ENCODE data around the gene PLD4.
"Not testable (repeated sequence)": the region's sequence is repeated elsewhere in the genome, so short reads cannot be mapped to it uniquely, and the experiment has no call there.

PLD4 gene

DNA sequence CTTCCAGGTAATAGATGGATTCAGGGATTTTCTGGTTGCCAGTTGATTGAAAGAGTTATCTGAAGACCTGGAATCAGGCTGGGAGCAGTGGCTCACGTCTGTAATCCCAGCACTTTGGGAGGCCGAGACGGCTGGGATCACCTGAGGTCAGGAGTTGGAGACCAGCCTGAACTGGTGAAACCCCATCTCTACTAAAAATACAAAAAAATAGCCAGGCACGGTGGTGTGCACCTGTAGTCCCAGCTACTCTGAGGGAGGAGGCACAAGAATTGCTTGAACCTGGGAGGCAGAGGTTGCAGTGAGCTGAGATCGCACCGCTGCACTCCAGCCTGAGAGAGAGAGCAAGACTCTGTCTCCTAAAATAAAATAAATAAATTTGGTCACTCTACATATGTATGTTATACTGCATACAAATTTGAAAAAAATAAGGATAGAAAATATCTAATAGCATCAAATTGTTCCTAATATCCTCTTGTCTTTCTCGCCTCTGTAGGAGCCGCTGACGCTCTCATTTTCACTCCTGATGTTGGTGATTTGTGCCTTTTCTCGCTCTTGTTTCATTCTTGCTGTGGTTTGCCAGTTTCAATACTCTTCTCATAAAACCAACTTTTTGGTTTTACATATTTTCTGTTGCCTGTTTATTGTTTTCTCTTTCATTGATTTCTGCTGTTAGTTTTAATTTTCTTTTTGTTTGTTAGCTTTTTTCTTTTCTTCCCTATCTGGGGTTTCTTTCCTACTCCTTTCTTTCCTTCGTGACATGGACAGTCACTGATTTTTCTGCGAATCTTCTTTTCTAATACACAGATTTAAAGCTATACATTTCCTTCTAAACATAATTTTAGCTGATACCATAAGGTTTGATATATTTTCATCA, 23.8 kb upstream of the PLD4 start:
- no peak for DNase-seq

DNA sequence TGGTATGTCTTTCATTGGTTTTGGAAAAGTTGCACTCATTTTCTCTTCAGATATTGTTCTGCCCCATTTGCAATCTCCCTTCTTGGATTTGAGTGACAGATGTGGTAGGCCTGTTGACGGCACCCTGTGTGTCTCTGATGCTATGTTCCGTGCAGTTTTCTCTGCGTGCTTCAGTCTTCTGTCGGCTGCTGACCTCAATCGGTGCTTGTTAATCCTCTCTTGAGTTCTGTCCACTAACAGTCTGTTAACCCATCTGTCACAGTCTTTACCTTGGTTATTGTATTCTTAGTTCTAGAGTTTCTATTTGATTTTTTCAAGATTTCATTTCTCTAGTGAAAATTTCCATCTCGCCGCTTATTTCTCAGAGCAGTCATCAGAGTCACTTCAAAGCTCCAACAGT, 20.7 kb upstream of the PLD4 start:
- DNase-seq, result no peak

DNA sequence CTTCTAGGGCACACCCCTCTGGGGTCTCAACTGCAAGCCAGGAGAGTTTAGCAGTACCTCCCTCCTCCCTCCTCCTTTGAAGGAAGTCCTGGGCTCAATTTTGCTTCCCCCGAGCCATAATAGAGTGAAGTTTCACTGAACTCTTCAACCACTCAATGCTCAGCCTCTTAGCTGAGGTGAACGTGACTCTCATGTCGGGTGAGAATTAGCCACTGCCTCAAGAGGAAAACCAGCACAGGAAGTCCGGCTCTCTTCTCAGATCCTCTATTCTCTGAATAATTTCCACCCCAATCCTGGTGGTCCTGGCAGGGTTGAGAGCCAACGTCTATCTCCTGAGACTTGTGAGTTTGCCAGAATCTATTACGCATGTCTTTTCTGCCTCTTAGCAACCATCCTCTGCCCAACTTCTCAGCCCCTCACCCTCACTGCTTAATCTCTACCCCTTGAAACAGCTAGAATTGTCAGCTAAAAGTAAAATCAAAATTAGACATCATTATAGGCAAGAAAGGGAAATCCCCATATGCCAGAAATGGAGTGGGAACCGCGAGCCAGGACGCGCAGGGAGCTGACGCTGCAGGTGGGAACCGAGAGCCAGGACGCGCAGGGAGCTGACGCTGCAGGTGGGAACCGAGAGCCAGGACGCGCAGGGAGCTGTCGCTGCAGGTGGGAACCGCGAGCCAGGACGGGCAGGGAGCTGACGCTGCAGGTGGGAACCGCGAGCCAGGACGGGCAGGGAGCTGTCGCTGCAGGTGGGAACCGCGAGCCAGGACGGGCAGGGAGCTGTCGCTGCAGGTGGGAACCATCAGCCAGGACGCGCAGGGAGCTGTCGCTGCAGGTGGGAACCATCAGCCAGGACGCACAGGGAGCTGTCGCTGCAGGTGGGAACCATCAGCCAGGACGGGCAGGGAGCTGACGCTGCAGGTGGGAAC, 19.8 kb upstream of the PLD4 start:
- DNase-seq, result not testable (repeated sequence)

DNA sequence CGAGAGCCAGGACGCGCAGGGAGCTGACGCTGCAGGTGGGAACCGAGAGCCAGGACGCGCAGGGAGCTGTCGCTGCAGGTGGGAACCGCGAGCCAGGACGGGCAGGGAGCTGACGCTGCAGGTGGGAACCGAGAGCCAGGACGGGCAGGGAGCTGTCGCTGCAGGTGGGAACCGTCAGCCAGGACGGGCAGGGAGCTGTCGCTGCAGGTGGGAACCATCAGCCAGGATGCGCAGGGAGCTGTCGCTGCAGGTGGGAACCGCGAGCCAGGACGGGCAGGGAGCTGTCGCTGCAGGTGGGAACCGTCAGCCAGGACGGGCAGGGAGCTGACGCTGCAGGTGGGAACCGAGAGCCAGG, 19.1 kb upstream of the PLD4 start:
- DNase-seq, result not testable (repeated sequence)

DNA sequence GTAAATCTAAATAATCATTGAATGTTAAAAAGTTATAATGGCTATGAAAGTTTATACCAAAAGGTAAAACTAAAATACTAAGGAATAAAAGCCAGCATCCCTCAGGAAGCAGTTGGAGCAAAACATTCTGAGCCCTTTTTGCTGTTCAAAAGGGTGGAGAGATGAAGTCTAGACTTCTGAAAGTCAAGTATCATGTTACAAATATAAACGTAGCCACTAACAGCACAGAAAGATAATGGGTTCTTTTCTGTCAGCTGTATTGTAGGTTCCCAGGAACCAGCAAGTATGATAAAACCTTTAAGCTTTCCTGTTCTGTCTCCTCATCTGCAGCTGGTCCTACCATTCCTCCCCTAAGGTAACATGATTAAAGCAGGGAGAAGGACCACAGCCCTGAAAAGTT, 16.4 kb upstream of the PLD4 start:
- DNase-seq, result no peak

DNA sequence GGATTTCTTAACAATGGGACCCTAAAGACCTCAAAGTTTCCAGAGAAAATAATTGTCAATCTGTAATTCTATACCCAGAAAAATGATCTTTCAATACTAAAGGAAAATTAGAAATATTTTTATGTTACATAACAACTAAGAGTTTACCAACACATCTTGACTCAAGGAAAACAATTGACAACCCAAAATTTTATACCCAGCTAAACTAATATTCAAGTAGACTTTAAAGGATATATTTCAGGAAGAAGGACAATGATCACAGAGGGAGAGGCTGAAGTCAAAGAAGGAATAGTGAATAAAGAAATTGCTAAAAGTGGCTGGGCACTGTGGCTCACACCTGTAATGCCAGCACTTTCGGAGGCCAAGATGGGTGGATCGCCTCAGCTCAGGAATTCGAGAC, 12.6 kb upstream of the PLD4 start:
- no peak for DNase-seq

DNA sequence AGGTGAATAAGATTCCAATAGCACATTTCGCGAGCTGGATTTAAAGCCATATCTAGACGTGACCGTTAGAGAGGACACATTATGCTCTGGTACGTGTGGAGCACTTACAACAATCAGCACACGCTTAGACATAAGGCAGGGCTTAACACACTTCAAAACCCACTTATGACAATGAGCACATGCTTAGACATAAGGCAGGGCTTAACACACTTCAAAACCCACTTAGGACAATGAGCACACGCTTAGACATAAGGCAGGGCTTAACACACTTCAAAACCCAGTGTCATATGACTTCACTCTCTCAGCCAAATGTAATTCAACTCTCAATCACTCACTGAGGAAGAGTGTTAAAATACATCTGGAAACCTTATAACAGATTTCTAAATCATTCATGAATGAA, 11.2 kb upstream of the PLD4 start:
- DNase-seq, result no peak

DNA sequence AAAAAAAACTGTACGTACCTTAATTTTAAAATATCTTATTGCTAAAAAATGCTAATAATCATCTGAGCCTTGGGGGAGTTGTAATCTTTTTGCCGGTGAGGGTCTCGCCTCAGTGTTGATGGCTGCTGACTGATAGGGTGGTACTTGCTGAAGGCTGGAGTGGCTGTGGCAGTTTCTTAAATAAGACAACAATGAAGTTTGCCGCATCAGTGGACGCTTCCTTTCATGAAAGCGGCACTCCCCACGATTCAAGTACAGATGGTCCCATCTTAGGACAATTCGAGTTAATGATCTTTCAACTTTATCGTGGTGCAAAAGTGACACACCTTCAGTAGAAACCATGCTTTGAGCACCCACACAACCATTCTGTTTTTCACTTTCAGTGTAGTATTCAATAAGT, 7.6 kb upstream of the PLD4 start:
- DNase-seq, result no peak

DNA sequence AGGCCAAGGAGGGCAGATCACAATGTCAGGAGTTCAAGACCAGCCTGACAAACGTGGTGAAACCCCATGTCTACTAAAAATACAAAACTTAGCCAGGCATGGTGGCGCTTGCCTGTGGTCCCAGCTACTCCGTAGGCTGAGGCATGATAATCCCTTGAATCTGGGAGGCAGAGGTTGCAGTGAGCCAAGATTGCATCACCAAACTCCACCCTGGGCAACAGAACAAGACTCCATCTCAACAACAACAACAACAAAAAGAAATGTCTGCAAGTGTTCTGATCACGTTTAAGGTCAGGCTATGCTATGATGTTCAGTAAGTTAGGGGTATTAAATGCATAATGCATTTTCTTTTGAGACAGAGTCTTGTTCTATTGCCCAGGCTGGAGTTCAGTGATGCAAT, 6.7 kb upstream of the PLD4 start:
- no peak for DNase-seq

DNA sequence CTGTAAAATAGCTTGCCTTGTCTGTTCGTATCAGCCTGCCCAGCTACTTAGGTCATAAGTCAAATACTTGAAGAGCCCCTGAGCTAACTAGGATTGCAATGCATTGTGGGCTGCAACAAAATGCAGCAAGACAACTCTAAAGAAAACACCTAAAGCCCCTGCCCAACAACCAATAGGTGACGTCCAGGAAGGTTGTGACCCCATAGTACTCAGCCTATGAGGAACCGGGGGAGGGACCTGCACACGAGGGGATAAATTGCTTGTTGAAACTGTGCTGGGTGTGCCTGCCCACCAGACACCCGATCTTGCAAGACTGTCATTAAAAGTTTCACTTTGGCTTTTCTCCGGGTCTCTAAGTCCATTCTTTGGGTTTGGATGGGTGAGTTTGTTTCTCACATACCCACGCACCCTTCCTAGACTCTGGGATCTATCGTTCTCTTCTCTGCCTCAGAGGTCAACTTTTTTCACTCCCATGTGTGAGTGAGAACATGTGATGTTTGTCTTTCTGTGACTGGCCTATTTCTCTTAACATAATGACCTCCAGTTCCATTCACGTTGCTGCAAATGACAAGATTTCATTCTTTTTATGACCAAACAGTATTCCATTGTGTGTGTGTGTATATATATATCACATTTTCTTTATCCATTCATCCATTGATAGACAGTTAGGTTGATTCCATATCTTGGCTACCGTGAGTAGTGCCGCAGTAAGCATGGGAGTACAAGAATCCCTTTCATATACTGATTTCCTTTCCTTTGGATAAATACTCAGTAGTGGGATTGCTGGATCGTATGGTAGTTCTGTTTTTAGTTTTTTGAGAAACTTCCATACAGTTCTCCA, 5.3 kb upstream of the PLD4 start:
- DNase-seq, result not testable (repeated sequence)

DNA sequence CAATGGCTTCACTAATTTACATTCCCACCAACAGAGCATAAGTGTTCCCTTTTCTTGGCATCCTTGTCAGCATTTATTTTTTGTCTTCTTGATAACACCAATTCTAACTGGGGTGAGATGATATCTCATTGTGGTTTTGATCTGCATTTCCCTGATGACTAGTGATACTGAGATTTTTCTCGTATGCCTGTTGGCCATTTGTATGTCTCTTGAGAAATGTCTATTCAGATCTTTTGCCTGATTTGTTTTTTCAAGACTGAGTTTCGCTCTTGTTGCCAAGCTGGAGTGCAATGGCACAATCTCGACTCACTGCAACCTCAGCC, 4.7 kb upstream of the PLD4 start:
- DNase-seq, result no peak

DNA sequence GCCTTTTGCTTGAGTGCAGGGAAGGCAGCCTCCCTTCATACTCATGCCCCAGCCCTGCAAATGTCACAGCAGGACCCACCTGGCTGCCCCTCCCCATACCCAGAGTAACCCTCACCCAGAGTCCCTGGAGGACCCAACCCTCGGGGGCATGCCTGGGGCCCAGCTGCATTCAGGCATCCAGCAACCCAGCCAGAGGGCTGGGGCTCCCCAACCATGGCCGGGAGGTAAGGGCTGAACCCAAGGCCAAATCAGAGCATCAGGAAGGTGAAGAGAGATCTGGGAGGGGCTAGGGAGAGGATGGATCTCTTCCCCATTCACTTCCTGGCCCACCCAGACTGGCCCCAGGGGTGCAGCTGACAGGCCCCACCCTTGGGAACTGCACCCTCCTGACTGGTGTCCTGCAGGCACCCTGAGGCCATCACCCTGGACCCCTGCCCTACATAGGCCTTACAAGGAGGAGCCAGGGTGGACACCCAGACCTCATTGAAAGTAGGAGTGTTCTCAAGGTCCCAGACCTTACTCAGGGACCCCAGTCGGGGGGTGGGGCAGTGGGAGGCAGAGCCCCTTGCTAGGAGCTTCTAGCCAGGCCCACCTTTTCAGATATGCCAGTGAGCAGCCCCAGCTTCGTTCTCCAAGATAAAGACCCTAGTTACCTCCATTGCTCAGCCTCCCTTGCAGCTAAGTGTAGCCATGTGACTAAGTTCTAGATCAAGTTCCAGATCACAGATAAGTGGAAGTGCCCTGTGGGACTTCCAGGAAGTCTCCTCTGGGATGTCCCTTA, 849 bp upstream of the PLD4 start:
- no peak for DNase-seq

DNA sequence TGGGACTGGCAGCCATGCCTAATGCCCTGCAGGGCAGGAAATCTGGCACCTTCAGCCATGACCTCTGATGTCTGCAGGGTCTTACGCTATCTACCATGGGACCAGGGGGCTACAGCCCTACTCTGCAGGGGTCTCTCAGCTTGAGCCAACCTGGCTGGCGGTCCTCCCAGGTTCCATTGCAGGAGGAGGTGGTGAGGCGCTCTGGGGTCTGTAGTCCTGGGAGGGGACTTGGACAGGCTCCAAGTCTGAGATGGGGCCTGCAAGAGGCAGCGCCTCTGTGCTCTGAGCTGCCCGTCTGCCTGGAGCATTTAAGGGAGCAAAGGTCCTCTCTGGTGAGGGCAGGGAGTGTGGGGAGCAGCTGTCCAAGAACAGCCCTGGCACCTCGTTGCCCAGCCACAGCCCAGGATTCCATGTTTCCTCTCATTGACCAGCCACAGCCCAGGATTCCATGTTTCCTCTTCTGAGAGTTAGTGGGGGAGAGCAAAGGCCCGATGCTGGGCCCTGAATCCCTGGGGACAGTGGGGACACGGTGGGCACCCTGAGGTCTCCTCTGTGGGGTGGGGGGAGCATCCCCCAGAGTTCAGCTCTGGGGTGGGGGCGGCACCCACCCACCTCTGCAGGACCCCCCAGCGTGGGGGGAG, 655 bp downstream of the PLD4 start:
- no peak for DNase-seq

DNA sequence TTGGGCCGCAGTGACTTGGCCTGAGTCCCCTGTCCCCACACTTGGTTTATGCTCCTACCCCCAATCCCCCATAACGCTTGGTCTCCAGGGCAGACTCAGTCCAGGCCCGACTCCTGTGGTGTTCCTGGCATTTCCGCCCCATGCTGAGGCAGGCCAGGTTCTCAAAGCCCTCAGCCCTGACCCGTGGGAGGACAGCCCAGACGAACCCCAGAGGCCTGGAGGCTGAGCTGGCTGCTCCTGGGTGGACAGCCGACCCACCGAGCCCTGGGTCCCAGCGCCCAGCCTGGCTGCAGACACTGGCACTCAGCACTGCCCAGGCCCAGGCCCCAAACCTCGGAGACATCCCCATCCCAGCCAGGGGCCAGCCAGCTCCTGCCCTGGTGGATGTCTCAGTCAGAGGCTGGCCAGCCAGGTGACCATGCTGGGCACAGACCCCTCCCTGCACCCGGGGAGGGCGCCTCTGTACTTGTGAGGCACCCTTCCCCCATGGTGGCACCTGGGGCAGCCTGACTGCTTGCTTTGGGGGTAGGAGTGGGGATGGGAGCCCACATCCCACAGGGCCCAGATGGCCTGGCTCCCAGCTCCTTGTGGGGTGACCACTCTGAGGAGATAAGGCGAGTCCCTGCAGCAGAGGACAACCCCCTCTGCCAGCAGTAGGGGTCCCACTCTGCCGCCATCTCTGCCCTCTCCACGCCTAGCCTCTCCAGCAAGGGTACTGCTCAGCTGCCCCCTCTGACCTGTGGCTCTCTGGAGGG, 1.4 kb downstream of the PLD4 start:
- DNase-seq, result no peak

DNA sequence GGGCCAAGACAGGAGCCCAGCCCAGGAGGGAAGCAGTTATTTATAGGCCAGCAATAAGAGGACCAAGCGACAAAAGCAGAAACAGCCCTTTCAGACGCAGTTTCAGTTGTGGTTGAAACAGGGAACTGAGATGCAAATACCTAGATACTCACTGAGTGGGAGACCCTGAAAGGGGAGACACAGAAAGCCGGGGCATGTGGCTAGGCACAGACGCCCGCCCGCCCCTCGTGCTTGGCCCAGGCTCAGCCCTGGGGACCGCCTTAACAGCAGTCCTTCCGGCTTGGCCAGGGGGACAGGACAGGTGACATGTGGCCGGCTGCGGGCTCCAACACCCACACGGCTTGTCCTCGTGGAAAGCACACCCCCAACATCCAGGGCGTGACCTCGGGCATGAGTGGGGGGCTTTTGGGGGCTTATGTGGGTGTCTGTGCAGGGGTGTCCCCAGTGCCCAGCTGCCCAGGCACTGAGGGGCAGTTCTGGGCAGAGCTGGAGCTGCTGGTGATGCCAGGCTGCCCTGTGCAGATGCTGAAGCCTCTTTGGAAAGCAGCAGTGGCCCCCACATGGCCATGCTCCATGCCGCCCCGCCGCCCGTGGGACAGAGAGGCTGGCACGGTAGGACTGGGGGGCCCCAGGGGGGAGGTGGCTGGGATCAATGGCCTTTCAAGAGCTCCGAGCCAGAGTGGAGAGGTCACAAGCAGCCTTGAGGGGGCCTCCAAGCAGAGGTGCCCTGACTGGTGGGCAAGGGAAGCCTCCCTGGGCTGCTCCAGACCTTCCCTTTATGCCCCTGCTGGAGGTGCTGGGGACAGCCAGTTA, 2.1 kb downstream of the PLD4 start:
- no peak for DNase-seq

DNA sequence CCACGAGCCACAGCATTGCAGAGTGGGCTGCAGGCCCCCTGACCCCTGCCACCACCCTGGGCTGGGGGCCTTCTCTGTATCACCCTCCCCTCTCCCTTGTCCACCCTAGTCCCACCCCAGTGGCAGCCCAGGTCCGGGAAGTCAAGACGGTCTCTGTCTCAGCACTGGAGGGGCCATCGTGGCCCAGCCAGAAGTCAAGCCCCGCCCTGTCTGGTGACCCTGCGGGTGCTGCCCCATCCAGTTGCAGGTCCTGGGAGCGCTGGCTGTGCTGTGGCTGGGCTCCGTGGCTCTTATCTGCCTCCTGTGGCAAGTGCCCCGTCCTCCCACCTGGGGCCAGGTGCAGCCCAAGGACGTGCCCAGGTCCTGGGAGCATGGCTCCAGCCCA, 2.7 kb downstream of the PLD4 start:
- DNase-seq, result no peak

DNA sequence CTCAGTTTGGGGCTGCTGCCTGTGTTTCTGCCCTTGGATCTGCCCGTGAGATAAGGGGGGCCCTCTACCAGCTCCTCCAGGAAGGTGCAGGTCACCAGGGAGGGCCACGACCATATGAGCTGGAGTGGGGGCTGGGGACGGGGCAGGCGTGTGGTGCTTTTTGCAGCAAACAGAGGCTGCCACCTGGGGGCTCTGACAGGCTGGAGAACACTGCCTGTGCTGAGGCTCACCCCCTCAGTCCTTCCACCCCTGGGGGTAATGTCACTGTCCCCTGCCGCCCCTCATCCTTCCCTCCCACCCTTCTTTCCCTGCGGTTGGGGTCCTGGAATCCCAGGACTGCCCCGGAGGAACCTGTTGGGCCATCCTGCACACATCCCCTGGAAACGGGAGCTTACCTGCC, 3.2 kb downstream of the PLD4 start:
- DNase-seq, result no peak

DNA sequence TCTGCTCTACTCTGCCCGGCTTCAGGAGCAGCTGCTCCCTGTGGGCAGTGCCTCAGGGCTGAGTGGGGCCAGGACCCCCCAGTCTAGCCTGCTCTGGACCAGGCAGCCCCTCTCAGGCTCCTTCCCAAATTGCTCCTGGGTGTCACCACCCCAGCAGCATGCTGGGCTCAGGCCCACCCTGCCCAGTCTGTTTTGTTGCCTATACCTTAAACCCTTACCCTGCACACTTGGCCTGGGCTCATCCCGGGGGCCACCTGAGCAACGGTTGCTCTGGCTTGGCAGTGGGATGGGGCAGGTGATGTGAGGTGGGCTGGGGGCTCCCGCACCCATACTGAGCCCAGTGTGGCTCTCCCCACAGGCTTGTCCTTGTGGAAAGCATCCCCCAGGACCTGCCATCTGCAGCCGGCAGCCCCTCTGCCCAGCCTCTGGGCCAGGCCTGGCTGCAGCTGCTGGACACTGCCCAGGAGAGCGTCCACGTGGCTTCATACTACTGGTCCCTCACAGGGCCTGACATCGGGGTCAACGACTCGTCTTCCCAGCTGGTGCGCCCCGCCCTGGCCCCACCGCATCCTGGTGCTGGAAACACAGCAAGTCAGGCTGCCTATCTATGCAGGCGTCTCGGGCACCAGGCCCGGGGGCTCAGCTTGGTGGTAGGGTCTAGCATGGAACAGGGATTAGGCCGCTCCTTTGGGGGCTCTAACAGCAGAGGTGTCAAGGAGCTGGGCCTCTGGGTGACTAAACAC, 3.9 kb downstream of the PLD4 start:
- DNase-seq, result no peak
